ENCODE results near the gene PEMT.

GRCh38 chr17:17545031-17545820 is 46.3 kb downstream of the PEMT start:
- TF ChIP-seq SMC3 (IDR thresholded peaks at IDR 0.05) (no peak), PBX3 (IDR thresholded peaks at IDR 0.05) (no peak), POLR2A (IDR thresholded peaks at IDR 0.05; ENCODE audit: low read length) (no peak), SREBF2 (IDR thresholded peaks at IDR 0.05) (no peak), RFX5 (IDR thresholded peaks at IDR 0.05) (no peak), CEBPB (IDR thresholded peaks at IDR 0.05) (no peak)
- TF ChIP-seq, protein P1, sequence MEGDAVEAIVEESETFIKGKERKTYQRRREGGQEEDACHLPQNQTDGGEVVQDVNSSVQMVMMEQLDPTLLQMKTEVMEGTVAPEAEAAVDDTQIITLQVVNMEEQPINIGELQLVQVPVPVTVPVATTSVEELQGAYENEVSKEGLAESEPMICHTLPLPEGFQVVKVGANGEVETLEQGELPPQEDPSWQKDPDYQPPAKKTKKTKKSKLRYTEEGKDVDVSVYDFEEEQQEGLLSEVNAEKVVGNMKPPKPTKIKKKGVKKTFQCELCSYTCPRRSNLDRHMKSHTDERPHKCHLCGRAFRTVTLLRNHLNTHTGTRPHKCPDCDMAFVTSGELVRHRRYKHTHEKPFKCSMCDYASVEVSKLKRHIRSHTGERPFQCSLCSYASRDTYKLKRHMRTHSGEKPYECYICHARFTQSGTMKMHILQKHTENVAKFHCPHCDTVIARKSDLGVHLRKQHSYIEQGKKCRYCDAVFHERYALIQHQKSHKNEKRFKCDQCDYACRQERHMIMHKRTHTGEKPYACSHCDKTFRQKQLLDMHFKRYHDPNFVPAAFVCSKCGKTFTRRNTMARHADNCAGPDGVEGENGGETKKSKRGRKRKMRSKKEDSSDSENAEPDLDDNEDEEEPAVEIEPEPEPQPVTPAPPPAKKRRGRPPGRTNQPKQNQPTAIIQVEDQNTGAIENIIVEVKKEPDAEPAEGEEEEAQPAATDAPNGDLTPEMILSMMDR (IDR thresholded peaks at IDR 0.05), result no peak
- TF ChIP-seq, protein P2, sequence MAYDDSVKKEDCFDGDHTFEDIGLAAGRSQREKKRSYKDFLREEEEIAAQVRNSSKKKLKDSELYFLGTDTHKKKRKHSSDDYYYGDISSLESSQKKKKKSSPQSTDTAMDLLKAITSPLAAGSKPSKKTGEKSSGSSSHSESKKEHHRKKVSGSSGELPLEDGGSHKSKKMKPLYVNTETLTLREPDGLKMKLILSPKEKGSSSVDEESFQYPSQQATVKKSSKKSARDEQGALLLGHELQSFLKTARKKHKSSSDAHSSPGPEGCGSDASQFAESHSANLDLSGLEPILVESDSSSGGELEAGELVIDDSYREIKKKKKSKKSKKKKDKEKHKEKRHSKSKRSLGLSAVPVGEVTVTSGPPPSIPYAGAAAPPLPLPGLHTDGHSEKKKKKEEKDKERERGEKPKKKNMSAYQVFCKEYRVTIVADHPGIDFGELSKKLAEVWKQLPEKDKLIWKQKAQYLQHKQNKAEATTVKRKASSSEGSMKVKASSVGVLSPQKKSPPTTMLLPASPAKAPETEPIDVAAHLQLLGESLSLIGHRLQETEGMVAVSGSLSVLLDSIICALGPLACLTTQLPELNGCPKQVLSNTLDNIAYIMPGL (CRISPR knock-in tag; IDR thresholded peaks at IDR 0.05; ENCODE audit: borderline replicate concordance), result no peak
